Measurements from ENCODE around the gene SLC6A17.

The SLC6A17 gene

DNA sequence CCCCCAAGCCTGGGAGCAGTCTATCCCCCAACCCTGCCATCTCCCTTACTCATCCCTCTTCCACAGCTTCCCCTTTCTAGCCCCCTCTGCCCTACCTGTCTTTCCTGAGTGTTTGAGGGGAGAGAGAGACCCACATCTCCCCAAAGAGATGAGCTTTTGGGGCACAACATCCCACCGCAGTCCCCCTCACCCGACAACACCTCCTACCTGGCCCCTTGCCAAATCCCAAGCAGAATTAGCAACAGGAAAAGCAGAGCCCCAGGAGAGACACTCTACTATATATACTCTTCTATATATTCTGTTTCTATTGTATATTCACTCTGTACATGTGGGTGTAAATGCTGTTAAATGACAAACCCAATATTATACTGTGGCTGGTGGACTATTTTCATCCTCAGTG is 49.9 kb downstream of the SLC6A17 start:
- TF ChIP-seq, protein P1, sequence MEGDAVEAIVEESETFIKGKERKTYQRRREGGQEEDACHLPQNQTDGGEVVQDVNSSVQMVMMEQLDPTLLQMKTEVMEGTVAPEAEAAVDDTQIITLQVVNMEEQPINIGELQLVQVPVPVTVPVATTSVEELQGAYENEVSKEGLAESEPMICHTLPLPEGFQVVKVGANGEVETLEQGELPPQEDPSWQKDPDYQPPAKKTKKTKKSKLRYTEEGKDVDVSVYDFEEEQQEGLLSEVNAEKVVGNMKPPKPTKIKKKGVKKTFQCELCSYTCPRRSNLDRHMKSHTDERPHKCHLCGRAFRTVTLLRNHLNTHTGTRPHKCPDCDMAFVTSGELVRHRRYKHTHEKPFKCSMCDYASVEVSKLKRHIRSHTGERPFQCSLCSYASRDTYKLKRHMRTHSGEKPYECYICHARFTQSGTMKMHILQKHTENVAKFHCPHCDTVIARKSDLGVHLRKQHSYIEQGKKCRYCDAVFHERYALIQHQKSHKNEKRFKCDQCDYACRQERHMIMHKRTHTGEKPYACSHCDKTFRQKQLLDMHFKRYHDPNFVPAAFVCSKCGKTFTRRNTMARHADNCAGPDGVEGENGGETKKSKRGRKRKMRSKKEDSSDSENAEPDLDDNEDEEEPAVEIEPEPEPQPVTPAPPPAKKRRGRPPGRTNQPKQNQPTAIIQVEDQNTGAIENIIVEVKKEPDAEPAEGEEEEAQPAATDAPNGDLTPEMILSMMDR (IDR thresholded peaks at IDR 0.05; ENCODE audit: borderline replicate concordance, insufficient read depth, low read depth, low read length), result no peak
- no peak overlapping the region for H3K4me3 ChIP-seq (ENCODE audit: low read depth, low read length)

DNA sequence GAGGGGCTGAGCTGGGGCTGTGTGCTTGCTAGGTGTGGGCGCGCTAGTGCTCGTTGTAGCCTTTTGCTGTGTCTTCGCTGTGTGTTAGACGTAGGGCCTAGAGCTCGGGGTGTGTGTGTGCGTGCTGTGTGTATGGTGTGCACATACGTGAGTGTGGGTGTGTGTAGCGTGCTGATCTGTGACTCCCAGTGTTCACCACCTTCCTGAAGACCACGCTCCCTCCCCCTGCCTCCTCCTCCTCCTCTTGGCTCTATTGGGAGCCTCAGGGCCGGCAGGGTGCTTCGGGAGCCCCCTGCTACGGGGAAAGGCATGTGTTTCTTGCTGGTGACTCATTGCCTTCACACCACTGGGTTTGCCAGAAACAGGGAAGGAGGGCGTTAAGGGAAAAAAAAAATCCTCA is 50.4 kb downstream of the SLC6A17 start:
- TF ChIP-seq, protein P1 (IDR thresholded peaks at IDR 0.05; ENCODE audit: borderline replicate concordance, insufficient read depth, low read depth, low read length), result no peak
- H3K4me3 ChIP-seq (ENCODE audit: low read depth, low read length), result no peak overlapping the region

DNA sequence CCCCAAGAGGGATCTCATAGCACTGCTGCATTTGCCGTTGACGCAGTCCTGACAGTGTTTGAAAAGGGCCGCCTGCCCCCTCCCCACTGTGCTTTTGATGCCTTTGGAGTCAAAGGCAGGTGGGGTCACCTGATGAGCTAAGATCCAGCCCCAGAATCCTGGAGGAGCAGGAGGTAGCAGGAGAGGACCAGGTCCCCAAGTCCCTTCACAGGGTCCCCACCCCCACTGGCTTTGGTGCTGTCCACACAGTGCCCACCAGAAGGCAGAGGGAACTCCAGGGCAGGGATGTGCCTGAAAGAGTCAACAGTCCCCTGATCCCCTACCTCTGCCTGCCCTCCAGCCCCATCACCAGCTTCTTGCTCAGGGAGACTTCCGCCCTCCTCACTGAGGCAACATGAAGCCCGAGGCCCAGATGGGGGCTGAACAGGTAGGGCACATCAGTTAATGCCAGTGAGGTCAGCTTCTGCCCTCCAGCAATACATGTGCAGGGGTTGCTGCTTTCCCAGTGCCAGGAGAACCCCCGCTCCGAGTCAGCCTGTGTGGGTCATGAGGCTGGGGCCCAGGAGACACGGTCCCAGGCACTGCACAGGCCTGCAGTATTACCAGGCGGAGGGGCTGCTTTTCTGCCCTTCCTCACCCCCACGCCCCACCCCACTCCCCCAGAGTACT is 51.0 kb downstream of the SLC6A17 start:
- H3K4me3 ChIP-seq (ENCODE audit: low read depth, low read length), result no peak overlapping the region
- TF ChIP-seq, protein P1 (IDR thresholded peaks at IDR 0.05; ENCODE audit: borderline replicate concordance, insufficient read depth, low read depth, low read length), result no peak

DNA sequence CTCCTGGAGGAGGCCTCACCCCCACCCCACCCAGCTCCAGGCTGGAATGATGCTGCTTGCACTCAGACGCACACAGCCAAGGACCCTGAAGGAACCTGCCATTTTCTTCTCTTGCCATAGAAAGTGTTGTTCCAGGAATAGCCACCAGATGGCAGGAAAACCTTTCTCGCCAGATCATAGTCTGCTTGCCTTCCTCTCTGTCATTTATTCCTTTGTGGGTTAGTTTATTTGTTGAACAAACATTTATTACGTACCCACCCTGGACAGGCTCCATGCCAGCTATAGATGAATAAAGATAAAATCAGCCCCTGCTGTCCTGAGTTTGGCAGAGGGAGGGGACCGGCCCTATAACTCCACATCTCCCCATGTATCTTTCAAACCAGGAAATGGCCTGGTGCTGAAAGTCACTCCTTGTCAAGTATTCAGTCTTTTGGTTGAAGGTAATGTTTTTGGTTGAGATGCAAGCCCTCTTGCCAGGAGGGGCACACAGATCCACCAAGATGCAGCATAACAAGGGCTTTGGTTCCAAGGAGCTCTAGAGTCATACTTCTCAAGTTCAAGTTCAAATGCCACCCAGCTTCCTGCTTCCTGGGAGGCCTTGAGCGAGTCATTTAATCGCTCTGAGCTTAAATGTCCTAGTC is 52.8 kb downstream of the SLC6A17 start:
- TF ChIP-seq, protein P1 (IDR thresholded peaks at IDR 0.05; ENCODE audit: borderline replicate concordance, insufficient read depth, low read depth, low read length), result peak; percentile 75
- no peak overlapping the region for H3K4me3 ChIP-seq (ENCODE audit: low read depth, low read length)

DNA sequence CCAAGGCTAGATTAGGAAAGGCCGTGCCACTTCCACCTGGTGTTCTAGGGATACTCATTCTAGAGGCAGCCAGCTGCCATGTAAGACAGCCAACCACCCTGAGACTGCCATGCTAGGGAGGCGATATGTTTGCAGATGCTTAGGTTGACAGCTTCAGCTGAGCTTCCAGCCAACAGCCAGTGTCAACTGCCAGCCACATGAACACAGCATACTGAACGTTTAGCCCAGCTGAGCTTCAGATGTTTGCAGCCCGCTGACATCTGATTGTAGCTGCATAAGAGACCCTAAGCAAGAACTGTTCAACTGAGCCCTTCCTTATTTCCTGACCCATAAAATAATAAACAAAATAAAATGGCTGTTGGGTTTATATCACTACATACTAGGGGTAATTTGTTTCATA is 54.9 kb downstream of the SLC6A17 start:
- no peak overlapping the region for H3K4me3 ChIP-seq (ENCODE audit: low read depth, low read length)
- TF ChIP-seq, protein P1 (IDR thresholded peaks at IDR 0.05; ENCODE audit: borderline replicate concordance, insufficient read depth, low read depth, low read length), result no peak

DNA sequence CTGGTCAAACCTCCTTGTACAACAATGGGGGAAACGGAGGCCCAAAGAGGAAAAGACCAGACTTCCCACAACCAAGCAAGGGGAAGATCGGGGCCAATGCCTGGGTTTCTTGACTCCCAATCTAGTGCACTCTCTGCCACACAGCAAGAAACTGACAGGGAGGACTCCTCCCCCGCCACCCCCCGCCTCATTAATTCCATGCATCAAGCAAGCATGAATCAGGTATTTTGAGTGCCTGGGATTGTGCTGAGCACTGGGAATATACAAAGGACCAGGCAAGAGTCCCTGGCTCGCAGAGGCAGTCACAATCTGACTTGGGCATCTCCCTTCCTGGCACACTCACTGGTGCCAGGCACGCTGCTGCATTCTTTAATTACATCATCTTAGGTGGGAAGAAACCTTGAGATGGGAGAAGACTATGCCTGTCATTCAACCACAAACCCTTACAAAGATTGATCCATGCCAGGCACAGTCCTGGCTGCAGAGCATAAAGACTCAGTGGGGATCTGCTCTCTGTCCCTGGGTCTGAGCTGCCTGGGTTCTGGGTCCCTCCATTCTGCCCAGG is 55.4 kb downstream of the SLC6A17 start:
- TF ChIP-seq, protein P1 (IDR thresholded peaks at IDR 0.05; ENCODE audit: borderline replicate concordance, insufficient read depth, low read depth, low read length), result no peak
- no peak overlapping the region for H3K4me3 ChIP-seq (ENCODE audit: low read depth, low read length)
